Left renal cortex interstitium (tissue), 4 donors: ENCODE data around the gene CERKL. TPM values are rescaled to one million over a fixed set of nuclear protein-coding genes. Genes with fewer than 3 reads are reported as not detected.

Experiments
- DNase-seq, 4 donors: peaks; one replicate each; pipeline ENCODE4 v3.0.0-alpha.2; 2013; ENCODE audit warnings: low read depth in 4 of 4, low spot score in 2 of 4, missing footprints in 1 of 4
- polyA plus RNA-seq, 4 donors: library from polyadenylated mRNA; unstranded; fragments of 120-200 nt; gene quantifications; one replicate each; pipeline ENCODE4 v1.2.1, GENCODE V29; 2013; ENCODE audit not compliant: insufficient read length in 4 of 4

Gene CERKL
- polyA plus RNA-seq, 4 donors = 14.0 to 15.5 (median 15.0) TPM

DNA sequence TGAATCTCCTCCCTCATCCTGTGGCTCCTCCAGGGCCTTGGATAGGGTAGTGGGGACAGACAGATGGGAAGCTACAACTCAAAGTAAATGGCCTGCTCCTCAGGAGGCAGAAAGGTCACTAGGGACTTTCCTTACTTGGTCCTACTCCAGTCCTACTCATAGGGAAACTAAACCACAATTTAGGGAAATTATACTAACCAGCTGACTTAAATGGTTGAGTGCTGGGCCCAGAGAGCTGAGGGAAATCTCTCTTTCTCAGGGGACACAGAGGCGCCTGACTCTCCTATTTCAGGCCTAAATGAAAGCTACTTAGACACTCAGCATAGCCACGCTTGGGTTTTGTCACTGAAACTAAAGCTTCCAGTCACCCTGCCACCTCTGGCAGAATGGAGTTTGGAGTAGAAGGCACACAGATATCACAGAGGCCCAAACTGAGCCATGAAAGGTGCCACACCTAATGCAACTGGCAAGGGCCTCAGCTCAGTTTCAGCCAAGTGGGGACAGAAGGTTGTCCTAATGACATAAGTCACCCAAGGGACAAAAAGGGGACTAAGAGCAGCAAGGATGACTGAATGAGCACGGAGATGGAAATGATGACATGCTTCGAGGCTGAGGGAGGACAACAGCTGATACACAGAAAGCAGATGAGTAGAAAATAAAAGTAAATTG is 24.0 kb downstream of the CERKL start:
- DNase-seq = no peak

DNA sequence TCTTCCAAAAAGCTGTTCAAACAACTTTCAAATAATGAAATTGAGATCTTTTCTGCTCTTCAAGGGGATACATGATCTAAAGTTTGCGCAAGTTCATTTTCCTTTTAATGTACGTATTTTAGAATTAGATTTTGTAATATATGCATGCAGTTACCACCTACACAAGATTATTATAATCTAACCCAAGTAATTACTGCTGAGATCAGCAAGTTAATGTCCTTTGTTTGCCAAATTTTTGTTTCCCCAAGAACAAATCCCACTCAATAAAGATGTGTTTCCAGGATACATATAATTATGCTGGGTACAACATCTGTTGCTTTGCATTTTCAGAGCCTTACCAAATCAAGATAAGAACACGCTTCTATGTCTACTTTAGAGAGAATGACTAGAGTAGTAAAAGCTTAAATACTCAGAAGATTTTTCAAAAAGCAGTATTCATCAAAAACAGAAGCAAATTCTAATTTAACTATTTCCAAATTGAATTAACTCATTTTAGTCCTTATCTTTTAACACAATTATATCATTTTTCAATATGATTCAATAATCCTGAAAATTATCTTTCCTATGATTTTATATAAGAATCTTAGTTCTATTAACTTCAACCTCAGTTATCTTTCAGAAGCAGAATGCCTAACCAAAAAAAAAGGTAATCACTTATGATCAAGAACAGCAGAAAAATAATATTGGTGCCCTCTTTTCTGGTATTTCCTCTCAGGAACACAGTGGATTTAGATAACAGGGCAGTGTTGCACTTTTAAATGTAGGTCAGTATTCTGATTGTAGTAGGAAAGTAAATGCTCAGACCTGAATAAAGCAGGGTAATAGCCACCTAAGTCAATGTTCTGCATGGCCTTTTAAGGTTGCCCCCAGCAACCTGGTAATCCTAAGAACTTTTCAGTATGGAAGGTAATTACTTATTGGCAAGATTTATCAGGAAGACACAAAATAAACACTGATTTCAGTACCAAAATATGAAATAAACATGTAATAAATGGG is 28.0 kb downstream of the CERKL start:
- DNase-seq = no peak

DNA sequence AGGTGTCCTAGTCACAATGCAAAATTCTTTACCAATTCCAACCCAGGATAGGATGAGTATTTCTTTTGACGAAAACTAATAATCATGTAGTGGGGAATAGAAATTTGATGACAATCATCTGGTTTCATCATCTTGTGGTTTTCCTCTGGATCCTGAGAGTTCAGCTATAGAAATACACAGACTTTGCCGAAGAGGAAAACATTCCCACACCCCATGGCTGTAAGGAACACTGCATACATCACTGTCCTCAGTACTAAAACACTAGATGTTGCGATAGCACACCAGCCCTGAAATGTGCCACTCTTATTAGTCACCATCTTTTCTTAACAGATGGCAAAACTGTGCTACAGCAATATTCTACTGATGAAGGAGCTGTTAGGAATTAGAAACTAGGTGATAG is 29.4 kb downstream of the CERKL start:
- no peak for DNase-seq

DNA sequence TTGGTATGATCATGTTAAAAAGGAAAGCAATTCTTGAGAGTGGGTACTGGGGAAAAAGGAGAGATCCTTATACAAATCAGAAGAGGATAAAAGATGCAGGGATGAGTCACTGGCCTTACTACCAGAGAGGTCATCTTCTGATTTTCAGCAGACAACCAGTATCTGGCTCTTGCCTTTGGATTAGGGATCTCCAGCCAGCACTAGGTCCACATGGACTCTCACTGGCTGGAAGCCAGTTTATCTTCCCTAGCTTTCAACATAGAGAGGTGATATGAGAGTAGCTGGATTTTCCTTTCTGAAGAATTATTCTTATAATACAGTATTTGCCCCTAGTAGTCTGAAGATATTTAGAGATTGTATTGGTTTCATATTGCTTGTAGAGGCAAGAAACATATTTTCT is 30.2 kb downstream of the CERKL start:
- no peak for DNase-seq

DNA sequence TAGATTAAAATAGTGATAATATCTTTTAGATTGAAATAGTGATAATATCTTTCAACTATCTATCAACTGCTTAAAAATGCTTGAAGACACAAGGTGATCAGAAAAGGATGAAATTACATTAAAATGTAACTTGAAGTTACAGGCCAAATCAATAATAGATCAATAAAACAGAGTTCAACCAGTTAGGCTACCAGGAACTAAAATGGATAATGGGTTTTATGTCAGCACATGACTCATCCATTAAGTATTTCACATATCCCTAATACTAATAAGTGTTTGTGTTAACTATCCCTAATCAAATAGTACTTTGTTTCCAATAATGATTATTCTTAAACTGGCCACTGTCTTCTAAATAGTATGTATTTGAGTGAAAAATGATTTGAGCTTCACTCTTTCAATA is 33.7 kb downstream of the CERKL start:
- DNase-seq = no peak

DNA sequence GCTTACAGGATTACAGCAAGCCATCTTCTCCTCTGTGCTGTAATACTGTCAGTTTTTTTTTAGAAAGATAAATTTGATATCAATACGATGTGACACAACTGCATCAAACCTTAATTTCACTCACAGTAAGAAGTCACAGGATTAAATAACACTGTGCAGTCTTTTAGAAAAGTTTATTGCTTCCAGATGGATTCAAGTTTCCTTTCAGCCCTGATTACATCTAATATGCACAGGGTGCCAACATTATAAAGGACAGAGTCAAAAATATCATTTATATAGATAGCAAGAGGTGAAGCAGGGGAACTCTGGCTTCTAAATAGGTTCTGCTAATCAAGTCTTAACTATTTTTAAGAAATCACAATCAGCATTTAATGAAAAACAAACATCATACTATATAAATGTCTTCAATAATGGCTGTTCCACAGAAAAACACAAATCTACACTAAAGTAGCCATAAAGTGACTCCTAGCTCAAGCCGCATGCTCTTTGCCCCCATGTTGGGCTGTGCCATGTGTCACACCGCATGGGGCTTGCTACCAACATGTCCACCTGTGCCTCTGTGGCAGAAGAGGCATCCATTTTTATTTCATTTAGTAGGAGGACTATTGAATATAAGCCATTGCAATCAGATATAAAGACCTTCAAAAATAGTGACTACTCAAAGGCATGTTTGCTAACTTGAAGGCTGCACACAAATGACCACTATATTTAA is 35.0 kb downstream of the CERKL start:
- DNase-seq = no peak

DNA sequence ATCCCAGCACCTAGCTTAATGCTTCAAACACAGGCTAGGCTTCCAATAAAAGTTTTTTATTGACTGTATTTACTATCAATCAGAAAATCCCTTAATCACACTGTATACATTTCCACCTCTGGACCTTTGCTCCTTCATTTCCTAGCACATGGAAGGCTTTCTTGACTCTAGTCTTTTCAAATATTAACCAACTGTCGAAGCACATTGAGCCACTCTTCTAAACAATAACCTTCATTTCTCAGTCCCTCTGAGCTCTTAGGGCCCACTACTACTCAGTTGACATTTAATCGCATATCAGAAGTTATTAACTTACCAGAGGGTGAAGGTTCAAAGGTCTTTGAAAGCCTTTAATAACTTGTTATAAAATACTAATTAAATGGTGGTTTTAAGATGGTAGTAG is 37.4 kb downstream of the CERKL start:
- DNase-seq = no peak

DNA sequence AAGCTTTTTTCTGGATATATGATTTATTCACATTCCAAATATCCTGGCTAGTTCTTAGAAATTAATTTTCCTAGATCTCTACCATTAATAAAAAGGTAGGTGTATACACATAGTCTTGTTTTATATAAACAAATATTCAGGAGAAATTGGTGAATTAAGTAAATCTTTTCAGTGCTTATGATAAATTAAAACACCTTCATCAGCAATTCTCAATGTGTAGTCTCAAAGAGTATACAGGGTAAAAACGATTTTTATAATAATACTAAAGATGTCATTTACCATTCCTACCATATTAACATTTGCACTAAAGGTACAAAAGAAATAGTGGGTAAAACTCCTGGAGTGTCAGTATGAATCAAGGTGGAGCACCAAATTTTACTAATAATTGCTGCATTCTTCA is 40.2 kb downstream of the CERKL start:
- no peak for DNase-seq

DNA sequence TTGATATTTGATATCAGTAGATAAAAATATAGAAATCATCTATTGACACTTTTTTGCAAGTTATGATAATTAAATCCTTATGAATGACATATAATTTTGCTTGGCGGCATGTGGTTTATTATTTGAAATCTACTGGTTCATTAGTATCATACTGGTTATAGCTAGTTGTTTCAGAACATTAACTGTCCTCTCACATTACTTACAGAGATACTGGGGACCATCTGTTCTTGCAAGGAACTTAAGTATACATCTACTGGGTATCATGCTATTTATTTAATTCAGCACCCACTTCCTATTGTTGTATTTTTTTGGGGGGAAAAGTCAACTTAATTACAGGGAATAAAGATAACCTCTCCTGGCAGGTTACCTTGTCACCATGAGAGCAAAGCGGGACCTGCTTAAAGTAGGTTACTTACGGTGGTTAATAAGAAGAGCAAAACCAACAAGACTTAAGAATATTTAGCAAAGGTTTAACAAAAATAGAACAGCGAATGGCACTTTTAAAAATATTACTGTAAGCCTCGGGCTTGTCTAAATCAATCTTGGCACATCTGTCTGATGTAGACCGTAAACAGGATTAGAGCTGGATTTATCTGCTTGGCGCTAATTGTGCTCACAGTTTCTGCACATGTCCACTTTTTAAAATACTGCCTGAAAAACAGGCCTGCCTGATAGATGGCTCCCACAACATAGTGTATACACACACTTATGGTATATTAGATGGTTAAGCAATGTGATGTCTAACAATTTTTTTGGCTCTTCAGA is 41.8 kb downstream of the CERKL start:
- no peak for DNase-seq

DNA sequence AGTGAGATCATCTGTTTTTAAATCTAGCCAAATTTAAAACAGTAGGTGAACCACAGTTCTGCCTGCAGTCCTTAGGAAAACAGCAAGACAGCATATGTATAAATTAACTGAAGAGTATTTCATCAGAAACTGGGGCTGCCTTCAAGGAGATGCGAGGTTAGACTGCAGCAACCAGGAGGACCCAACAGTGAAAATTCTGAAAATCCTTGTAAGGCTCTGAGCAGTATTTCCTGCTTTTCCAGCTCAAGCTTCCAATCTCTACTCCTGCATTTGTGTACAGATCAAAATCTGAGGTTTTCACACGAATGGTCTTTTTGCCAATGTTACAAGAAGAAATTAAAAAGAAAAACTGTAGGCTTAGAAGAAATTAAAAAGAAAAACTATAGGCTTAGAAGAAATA is 43.7 kb downstream of the CERKL start:
- DNase-seq = no peak

DNA sequence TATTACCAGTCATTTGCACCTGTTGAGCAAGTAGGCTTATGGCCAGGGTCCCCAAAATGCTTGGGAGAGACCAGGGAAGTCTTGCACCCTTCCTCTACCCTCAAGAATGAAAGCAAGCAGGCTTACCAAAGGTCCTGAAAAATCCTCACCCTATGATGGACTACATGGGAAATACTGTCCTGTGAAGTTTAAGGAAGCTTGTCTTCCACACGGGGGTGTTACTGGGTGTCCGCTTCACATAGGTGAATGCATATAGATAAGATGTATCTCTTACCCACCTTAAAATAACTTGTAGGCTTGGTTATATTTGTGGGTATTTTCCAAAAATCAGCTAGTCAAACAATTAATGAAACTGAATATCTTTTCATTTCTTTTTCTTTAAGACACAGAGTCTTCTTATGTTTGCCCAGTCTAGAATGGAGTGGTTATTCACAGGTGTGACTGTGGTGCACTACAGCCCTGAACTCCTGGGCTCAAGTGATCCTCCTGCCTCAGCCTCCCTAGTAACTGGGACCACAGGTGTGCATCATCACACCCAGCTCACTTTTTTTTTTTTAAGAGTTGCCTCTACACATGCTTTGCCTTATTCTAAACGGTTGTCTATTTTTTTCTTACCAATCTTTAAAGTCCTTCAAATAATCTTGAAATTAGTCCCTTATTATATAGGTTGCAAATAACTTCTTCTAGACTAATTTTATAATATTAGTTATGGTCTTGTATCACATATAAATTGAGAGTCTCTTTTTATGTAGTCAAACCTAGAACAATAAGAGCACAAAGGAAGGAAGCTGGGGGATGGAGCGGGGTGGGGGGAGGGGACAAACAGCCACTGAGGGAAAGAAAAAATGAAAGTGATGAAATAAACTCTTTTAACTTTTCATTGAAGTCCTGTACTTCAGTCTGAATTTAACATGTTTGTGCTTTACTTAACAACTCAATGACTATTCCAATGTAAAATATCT is 49.0 kb downstream of the CERKL start:
- DNase-seq = no peak

DNA sequence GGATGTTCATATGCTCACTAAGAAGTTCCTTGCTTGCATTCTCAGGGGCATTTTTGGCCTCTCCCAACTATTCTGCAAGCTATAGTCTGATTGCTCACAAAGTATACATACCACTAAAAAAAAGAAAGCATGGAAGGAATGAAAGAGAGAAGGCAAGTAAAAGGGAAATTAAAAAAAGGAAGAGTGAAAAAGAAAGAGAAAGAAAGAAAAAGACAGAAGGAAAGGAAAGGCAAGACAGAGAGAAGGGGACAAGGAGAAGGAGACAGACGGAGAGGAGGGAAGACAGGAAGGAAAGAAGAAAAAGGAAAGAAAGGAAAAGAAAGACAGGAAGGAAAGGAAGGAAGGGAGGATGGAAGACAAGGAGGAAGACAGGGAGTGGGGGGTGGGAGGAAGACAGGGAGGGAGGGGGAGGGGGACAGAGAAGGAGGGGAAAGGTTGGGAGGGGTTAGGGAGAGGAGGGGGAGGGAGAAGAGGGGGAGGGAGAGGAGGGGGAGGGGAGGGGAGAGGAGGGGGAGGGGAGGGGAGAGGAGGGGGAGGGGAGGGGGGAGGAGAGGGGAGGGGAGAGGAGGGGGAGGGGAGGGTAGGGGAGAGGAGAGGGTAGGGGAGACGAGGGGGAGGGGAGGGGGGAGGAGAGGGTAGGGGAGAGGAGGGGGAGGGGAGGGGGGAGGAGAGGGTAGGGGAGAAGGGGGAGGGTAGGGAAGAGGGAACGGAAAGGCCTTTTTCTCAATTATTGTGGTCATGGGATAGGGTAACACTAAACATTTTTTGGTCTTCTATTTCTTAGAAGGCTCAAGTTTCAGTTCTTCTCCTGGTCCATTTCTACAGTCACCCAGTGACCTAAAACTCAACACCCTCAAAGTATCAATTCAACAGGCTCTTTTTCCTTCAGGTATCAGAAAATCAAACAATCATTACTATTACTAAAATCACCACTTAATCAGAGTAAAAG is 50.7 kb downstream of the CERKL start:
- DNase-seq = no peak

DNA sequence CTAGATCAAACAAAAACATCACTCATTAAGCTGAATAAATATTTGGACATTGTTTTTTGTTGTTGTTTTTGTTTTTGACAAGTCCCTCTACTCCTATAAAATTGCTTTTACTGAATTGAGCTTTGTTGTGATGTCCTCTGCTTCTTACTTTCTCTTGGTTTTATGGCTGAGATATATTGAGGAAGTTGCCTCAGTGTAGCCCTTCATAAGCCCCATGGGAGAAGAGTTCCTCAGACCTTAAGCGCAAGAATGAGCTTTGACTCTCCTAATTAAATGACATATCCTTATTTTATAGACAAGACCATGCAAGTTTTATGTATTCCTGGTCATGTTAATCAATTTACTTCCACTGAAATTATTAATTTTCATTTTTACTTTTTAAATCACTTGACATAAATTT is 54.9 kb downstream of the CERKL start:
- DNase-seq = no peak

DNA sequence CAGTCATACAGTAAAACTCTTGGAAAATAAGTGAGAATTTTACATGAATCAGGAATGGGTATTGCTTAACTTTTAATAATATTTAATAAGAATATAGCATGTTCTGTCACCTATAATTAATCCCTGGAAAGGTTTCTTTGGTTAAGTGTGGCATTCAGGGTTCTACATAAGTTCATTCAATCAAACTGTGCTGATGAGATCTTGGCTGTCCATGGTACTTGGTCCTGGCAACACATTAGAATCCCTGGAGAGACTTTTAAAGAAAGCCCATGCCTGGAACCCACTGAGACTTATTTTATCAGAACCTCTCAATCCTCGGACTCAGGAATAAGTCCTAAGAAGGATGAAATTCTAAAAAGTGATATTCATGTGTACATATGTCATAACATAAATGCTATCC is 60.3 kb downstream of the CERKL start:
- no peak for DNase-seq

DNA sequence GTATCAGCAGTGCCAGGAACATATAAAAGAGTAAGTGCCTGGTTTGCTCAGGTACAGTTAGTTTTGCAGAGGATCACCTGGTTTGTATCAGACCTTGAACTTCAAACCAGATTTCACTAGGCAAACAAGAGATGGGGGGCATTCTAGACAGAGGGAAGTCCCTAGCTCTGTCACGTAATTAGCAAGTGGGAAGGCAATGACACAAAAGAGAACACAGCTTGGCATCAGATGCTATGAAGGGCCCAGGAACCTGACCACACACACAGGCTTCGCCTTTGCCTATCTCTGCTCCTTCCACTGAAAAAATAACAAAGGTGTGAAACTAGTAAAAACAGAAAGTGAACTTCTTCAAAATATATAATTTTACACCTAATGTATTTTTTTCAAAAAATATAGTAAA is 62.6 kb downstream of the CERKL start:
- DNase-seq = no peak

DNA sequence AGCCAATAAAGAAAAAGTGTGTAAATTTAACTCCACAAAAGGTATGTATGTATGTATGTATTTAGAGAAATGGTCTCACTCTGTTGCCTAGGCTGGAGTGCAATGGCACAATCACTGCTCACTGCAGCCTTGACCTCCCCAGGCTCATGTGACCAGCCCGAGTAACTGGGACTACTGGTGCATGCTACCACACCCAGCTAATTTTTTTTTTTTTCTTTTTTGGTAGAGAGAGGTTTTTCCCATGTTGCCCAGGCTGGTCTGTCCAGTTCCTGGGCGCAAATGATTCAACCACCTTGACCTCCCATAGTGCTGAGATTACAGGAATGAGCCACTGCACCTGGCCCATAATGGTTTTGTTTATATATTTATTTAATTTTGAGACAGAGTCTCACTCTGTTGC is 67.1 kb downstream of the CERKL start:
- DNase-seq = no peak

DNA sequence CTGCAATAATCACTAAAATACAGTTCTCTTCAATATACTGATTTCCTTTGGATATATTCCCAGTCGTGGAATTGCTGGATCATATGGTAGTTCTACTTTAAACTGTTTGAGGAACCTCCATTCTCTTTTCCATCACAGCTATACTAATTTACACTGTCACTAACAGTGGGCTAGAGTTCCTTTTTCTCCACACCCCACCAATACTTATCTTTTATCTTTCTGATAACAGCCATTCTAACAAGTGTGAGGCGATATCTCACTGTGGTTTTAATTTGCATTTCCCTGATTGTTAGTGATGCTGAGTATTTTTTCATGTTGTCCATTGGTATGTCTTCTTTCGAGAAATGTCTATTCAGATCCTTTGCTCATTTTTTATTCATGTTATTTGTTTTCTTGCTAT is 68.4 kb downstream of the CERKL start:
- DNase-seq = no peak

DNA sequence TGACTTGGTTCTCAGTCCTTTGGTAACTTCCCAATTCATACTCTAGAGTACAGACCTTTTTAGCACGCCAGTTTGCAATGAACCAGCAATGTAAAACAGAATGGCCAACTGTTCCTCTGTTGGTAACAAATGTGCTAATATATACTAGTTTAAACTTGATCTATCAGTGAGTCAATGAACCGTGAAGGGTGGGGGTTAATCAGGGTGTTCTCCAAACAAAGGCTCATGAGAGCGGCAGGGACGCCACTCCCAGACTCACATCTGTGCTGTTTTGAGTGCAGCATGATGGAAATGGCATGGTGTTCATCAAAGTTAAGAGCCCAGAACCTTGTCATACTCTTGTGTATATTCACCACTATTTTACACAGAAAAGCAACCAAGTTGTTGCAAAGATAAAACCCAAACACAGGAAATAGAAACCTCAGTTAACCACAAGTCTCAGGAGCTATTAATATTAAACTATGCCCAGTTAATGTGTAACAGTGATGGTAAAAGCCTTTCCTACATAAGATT is 70.3 kb downstream of the CERKL start:
- DNase-seq = peak; percentile 27 to 68 (median 44)
